Spleen (tissue), 11 donors: ENCODE results near the gene MFNG. TPM values are rescaled to one million over a fixed set of nuclear protein-coding genes. Genes with fewer than 3 reads are reported as not detected.

Experiments
- DNase-seq: peaks from one replicate; pipeline ENCODE4 v3.0.0-alpha.2; 2020
- H3K27ac ChIP-seq, 8 donors: fragments of 200-600 bp; sonication (generic) in 7 of 8; 1 replicate in 4 of 8; 2 replicates in 4 of 8; pipeline versions ENCODE4 v1.5.0 to v1.8.0; 2016 to 2021; ENCODE audit warnings: inconsistent platforms in 4 of 8, mild to moderate bottlenecking in 4 of 8, moderate library complexity in 1 of 8
- H3K27me3 ChIP-seq, 7 donors: fragments of 200-600 bp; sonication (generic) in 6 of 7; replicated peaks in 1 of 7; 1 replicate in 4 of 7; 2 replicates in 3 of 7; pipeline versions ENCODE4 v1.5.0 to v1.8.0; 2016 to 2021; ENCODE audit warnings: inconsistent platforms in 3 of 7, mild to moderate bottlenecking in 1 of 7
- H3K36me3 ChIP-seq, 6 donors: fragments of 200-600 bp; sonication (generic) in 5 of 6; 1 replicate in 4 of 6; 2 replicates in 2 of 6; pipeline versions ENCODE4 v1.5.0 to v1.8.0; 2016 to 2021; ENCODE audit warnings: inconsistent platforms in 2 of 6
- H3K4me1 ChIP-seq, 6 donors: fragments of 200-600 bp; sonication (generic) in 5 of 6; 1 replicate in 3 of 6; 2 replicates in 3 of 6; pipeline versions ENCODE4 v1.5.0 to v1.8.0; 2016 to 2021; ENCODE audit warnings: inconsistent platforms in 3 of 6
- H3K4me3 ChIP-seq, 8 donors: fragments of 200-600 bp; sonication (generic) in 7 of 8; 1 replicate in 4 of 8; 2 replicates in 4 of 8; pipeline versions ENCODE4 v1.5.0 to v1.8.0; 2016 to 2021; ENCODE audit warnings: inconsistent platforms in 4 of 8, mild to moderate bottlenecking in 4 of 8, moderate library complexity in 2 of 8
- H3K9me3 ChIP-seq, 8 donors: fragments of 200-600 bp; sonication (generic) in 7 of 8; 1 replicate in 4 of 8; 2 replicates in 4 of 8; pipeline versions ENCODE4 v1.5.0 to v1.8.0; 2016 to 2021; ENCODE audit warnings: inconsistent platforms in 4 of 8
- POLR2A ChIP-seq, 3 donors: fragments of 450-650 bp; IDR thresholded peaks; one replicate each; pipeline ENCODE4 v1.5.1; 2017; ENCODE audit warnings: antibody characterized with exemption in 3 of 3, mild to moderate bottlenecking in 1 of 3
- POLR2AphosphoS5 ChIP-seq, 3 donors: sonication (generic); formaldehyde crosslinking; IDR thresholded peaks; one replicate each; pipeline ENCODE4 v1.5.1; 2017; ENCODE audit warnings: antibody characterized with exemption in 3 of 3
- WGBS, 5 donors: extraction: QIAGEN DNeasy Blood & Tissue Kit in 3 of 5; methylation state at CpG; one replicate each; pipeline versions ENCODE4 v1.1.5 to v1.1.7; 2013 to 2018; 5-methylcytosine and 5-hydroxymethylcytosine counted together
- intact Hi-C: fragments of 100-400 bp; cut with DNase I; formaldehyde crosslinking; loops from one replicate; pipeline ENCODE4 v1.15.0; 2023; ENCODE audit warnings: low total_unique reads
- polyA plus RNA-seq, 3 donors: library from polyadenylated mRNA; stranded (reverse); fragments of 200-250 nt; gene quantifications; one replicate each; pipeline ENCODE4 v1.2.1, GENCODE V29; 2013
- total RNA-seq, 7 donors: library from RNA; depleted of rRNA in 3 of 7; stranded (reverse); fragments of >200 nt in 3 of 7; fragmentation: NEBNext Ultra II Directional in 4 of 7; extraction: Animal tissue kit (Norgen Biotek cat#: 25700) in 4 of 7; gene quantifications; one replicate each; pipeline versions ENCODE4 v1.1.0 to v1.2.1, GENCODE V29; 2016 to 2021
- TF ChIP-seq, protein P1 (sequence below), 11 experiments: fragments of 200-600 bp in 7 of 11; fragments of 450-650 bp in 4 of 11; sonication (generic) in 4 of 11; IDR thresholded peaks in 8 of 11; conservative IDR thresholded peaks in 3 of 11; 1 replicate in 7 of 11; 2 replicates in 4 of 11; pipeline versions ENCODE4 v1.4.0 to v1.8.0; 2016 to 2021; ENCODE audit warnings: antibody characterized with exemption in 11 of 11, inconsistent platforms in 4 of 11, mild to moderate bottlenecking in 1 of 11
- donor health status: healthy with polysubstance abuse.
- donor health status: DM: no; HTN: no; CAD: no; lungs with moderate emphysema.
- donor health status: DM: no; HTN: no; CAD: no.
- donor health status: Bipolar disorder and iron deficiency.
- donor health status: healthy.
- donor health status: DM: no; HTN: no; CAD: no.
- donor health status: DM: yes; HTN: yes; CAD: no.

MFNG gene
- total and polyA plus RNA-seq, 10 donors, result 38.7 to 138 (median 96.6) TPM

GRCh38 chr22:37482244-37482643, 3.9 kb downstream of the MFNG start:
- Histone ChIP-seq H3K27ac (peak overlapping the region in 2 of 8 donors; percentile 95 to 98), H3K36me3 (peaks cover 0 to 56% (median 33%) of the 10 kb centered on the region in 6 donors), H3K9me3 (no peaks in the 10 kb centered on the region), H3K4me1 (peaks cover 15 to 66% (median 52%) of the 10 kb centered on the region in 6 donors), H3K4me3 (no peak overlapping the region), H3K27me3 (no peaks in the 10 kb centered on the region)
- WGBS, 5 donors, result 80 to 88% (median 85%) methylated on average over 9 of the region's 9 CpGs
- peak; percentile 64 for DNase-seq
- intact Hi-C loops, result no loop called here
- TF ChIP-seq POLR2A (IDR thresholded peaks at IDR 0.05), result no peak
- TF ChIP-seq, protein P1, sequence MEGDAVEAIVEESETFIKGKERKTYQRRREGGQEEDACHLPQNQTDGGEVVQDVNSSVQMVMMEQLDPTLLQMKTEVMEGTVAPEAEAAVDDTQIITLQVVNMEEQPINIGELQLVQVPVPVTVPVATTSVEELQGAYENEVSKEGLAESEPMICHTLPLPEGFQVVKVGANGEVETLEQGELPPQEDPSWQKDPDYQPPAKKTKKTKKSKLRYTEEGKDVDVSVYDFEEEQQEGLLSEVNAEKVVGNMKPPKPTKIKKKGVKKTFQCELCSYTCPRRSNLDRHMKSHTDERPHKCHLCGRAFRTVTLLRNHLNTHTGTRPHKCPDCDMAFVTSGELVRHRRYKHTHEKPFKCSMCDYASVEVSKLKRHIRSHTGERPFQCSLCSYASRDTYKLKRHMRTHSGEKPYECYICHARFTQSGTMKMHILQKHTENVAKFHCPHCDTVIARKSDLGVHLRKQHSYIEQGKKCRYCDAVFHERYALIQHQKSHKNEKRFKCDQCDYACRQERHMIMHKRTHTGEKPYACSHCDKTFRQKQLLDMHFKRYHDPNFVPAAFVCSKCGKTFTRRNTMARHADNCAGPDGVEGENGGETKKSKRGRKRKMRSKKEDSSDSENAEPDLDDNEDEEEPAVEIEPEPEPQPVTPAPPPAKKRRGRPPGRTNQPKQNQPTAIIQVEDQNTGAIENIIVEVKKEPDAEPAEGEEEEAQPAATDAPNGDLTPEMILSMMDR (IDR thresholded peaks at IDR 0.05 in 8 of 11, conservative IDR thresholded peaks at IDR 0.05 in 3 of 11), result no peak
- TF ChIP-seq POLR2AphosphoS5 (IDR thresholded peaks at IDR 0.05), result no peak

DNA sequence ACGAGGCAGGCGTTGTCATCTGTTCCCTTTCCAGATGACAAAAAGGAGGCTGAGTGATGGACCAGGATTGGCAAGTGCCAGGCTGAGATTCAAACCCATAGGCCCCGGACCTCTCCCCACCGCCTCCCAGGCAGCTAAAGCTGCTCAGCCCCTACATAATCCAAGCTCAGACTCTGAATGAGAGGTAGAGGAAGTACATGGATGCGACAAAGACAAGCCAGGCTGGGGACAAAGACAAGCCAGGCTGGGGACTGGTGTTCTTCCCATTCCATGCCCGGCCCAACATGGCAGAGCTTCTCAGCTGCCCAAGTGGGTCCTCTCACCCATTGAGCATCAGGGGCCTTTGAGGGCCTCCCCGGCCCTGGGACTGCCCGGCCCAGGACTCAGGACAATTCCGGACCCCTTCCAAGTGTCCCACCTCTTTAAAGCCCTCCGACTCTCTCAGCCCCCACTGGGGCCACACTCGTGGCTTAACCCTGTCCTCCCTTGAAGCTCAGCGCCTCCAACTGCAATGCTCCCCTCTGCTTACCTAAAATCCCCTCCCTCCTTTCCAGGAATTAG, 4.8 kb downstream of the MFNG start:
- no peak for TF ChIP-seq POLR2AphosphoS5 (IDR thresholded peaks at IDR 0.05)
- TF ChIP-seq, protein P1 (IDR thresholded peaks at IDR 0.05 in 8 of 11, conservative IDR thresholded peaks at IDR 0.05 in 3 of 11), result no peak
- 88 to 91% (median 89%) methylated on average over 11 to 12 of the region's 12 CpGs for WGBS, 5 donors
- Histone ChIP-seq H3K4me1 (peaks cover 8 to 58% (median 43%) of the 10 kb centered on the region in 6 donors), H3K9me3 (no peaks in the 10 kb centered on the region), H3K4me3 (no peak overlapping the region), H3K27me3 (no peaks in the 10 kb centered on the region), H3K36me3 (peaks cover 0 to 65% (median 41%) of the 10 kb centered on the region in 6 donors), H3K27ac (no peak overlapping the region)
- peak; percentile 69 for DNase-seq
- intact Hi-C loops, result no loop called here

DNA sequence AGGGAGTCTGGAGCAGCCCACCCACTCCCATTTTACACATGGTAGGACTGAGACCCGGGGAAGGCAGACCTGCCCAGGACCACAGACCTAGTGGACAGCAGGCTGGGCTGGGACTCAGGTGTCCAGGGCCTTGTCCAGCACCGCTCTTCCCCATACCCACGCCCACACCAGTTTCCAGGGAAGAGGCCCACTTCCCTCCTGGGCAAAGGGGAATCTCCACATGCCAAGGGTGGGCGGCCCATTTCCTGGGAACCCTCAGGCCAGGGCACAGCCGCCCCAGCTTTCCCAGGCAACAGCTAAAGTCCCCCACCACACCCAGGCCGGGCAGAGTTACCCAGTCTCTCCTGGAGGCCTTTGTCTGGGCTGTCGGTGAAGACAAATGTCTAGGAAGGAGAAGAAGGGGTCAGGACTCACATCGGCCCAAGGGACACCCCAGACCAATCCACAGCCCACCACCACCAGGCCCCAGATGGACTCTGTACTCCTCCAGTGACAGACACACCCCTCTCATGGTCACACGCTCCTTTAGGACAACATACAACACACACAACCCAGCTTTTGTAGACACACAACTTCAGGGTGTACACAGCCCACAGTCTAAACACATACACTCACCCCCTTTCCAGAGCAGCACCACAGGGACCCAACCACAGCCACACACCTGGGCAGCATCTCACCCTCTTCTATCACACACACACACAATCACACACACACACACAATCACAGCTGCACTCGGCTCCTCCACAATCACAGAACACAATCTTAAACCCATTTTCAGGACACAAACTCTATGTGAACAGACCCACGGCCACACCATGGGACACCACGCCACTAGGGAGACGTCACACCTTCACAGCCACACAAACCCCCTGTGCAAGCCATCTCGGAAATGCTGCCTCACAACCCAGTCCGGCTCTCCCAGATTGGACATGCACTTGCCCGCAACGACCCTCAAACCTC, 5.5 kb downstream of the MFNG start:
- 82 to 90% (median 88%) methylated on average over 15 to 17 of the region's 17 CpGs for WGBS, 5 donors
- H3K4me1 ChIP-seq, result peaks cover 8 to 50% (median 36%) of the 10 kb centered on the region in 6 donors
- H3K27me3 ChIP-seq, result no peaks in the 10 kb centered on the region
- H3K9me3 ChIP-seq, result no peaks in the 10 kb centered on the region
- no peak overlapping the region for H3K27ac ChIP-seq
- peak; percentile 63 for DNase-seq
- TF ChIP-seq, protein P1 (IDR thresholded peaks at IDR 0.05 in 8 of 11, conservative IDR thresholded peaks at IDR 0.05 in 3 of 11), result no peak
- no peak for TF ChIP-seq POLR2A (IDR thresholded peaks at IDR 0.05)
- no peak for TF ChIP-seq POLR2AphosphoS5 (IDR thresholded peaks at IDR 0.05)
- intact Hi-C loops, result no loop called here
- H3K36me3 ChIP-seq, result peaks cover 0 to 72% (median 47%) of the 10 kb centered on the region in 6 donors
- no peak overlapping the region for H3K4me3 ChIP-seq

DNA sequence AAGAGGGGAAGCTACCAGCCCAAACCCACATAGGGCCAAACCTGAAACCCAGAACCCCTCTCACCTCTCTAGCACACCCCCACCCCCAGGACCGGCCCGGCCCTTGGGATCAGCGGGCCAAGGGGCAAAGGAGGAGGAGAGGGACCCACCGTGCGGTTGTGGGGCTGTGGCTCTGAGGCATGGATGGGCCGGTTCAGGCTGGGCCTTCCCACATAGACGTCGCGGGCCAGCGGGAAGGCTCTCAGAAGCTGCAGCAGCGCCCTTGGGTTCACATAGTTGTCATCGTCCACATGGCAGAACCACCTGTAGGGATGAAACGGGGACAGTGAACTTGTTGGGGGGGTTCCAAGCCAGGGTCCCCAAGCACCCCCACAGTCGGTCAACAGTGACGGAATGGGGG, 7.0 kb downstream of the MFNG start:
- intact Hi-C loops, result no loop called here
- WGBS, 5 donors, result 91 to 96% (median 92%) methylated on average over 13 to 15 of the region's 15 CpGs
- Histone ChIP-seq H3K9me3 (no peaks in the 10 kb centered on the region), H3K4me3 (no peak overlapping the region), H3K4me1 (peaks cover 8 to 35% (median 29%) of the 10 kb centered on the region in 6 donors), H3K36me3 (peaks cover 0 to 87% (median 62%) of the 10 kb centered on the region in 6 donors), H3K27me3 (no peaks in the 10 kb centered on the region), H3K27ac (no peak overlapping the region)
- no peak for DNase-seq
- TF ChIP-seq, protein P1 (IDR thresholded peaks at IDR 0.05 in 8 of 11, conservative IDR thresholded peaks at IDR 0.05 in 3 of 11), result no peak
- peak in 1 of 3 donors; percentile 39 for TF ChIP-seq POLR2AphosphoS5 (IDR thresholded peaks at IDR 0.05)
